Spleen (tissue), 11 donors: ENCODE results near the gene RIPK4. TPM values are rescaled to one million over a fixed set of nuclear protein-coding genes. Genes with fewer than 3 reads are reported as not detected.

ENCODE experiments used
- DNase-seq: peaks from one replicate; pipeline ENCODE4 v3.0.0-alpha.2; 2020
- H3K27ac ChIP-seq, 8 donors: fragments of 200-600 bp; sonication (generic) in 7 of 8; 1 replicate in 4 of 8; 2 replicates in 4 of 8; pipeline versions ENCODE4 v1.5.0 to v1.8.0; 2016 to 2021; ENCODE audit warnings: inconsistent platforms in 4 of 8, mild to moderate bottlenecking in 4 of 8, moderate library complexity in 1 of 8
- H3K27me3 ChIP-seq, 7 donors: fragments of 200-600 bp; sonication (generic) in 6 of 7; replicated peaks in 1 of 7; 1 replicate in 4 of 7; 2 replicates in 3 of 7; pipeline versions ENCODE4 v1.5.0 to v1.8.0; 2016 to 2021; ENCODE audit warnings: inconsistent platforms in 3 of 7, mild to moderate bottlenecking in 1 of 7
- H3K36me3 ChIP-seq, 6 donors: fragments of 200-600 bp; sonication (generic) in 5 of 6; 1 replicate in 4 of 6; 2 replicates in 2 of 6; pipeline versions ENCODE4 v1.5.0 to v1.8.0; 2016 to 2021; ENCODE audit warnings: inconsistent platforms in 2 of 6
- H3K4me1 ChIP-seq, 6 donors: fragments of 200-600 bp; sonication (generic) in 5 of 6; 1 replicate in 3 of 6; 2 replicates in 3 of 6; pipeline versions ENCODE4 v1.5.0 to v1.8.0; 2016 to 2021; ENCODE audit warnings: inconsistent platforms in 3 of 6
- H3K4me3 ChIP-seq, 8 donors: fragments of 200-600 bp; sonication (generic) in 7 of 8; 1 replicate in 4 of 8; 2 replicates in 4 of 8; pipeline versions ENCODE4 v1.5.0 to v1.8.0; 2016 to 2021; ENCODE audit warnings: inconsistent platforms in 4 of 8, mild to moderate bottlenecking in 4 of 8, moderate library complexity in 2 of 8
- H3K9me3 ChIP-seq, 8 donors: fragments of 200-600 bp; sonication (generic) in 7 of 8; 1 replicate in 4 of 8; 2 replicates in 4 of 8; pipeline versions ENCODE4 v1.5.0 to v1.8.0; 2016 to 2021; ENCODE audit warnings: inconsistent platforms in 4 of 8
- POLR2A ChIP-seq, 3 donors: fragments of 450-650 bp; IDR thresholded peaks; one replicate each; pipeline ENCODE4 v1.5.1; 2017; ENCODE audit warnings: antibody characterized with exemption in 3 of 3, mild to moderate bottlenecking in 1 of 3
- POLR2AphosphoS5 ChIP-seq, 3 donors: sonication (generic); formaldehyde crosslinking; IDR thresholded peaks; one replicate each; pipeline ENCODE4 v1.5.1; 2017; ENCODE audit warnings: antibody characterized with exemption in 3 of 3
- WGBS, 5 donors: extraction: QIAGEN DNeasy Blood & Tissue Kit in 3 of 5; methylation state at CpG; one replicate each; pipeline versions ENCODE4 v1.1.5 to v1.1.7; 2013 to 2018; 5-methylcytosine and 5-hydroxymethylcytosine counted together
- intact Hi-C: fragments of 100-400 bp; cut with DNase I; formaldehyde crosslinking; loops from one replicate; pipeline ENCODE4 v1.15.0; 2023; ENCODE audit warnings: low total_unique reads
- polyA plus RNA-seq, 3 donors: library from polyadenylated mRNA; stranded (reverse); fragments of 200-250 nt; gene quantifications; one replicate each; pipeline ENCODE4 v1.2.1, GENCODE V29; 2013
- total RNA-seq, 7 donors: library from RNA; depleted of rRNA in 3 of 7; stranded (reverse); fragments of >200 nt in 3 of 7; fragmentation: NEBNext Ultra II Directional in 4 of 7; extraction: Animal tissue kit (Norgen Biotek cat#: 25700) in 4 of 7; gene quantifications; one replicate each; pipeline versions ENCODE4 v1.1.0 to v1.2.1, GENCODE V29; 2016 to 2021
- TF ChIP-seq, protein P1 (sequence below), 11 experiments: fragments of 200-600 bp in 7 of 11; fragments of 450-650 bp in 4 of 11; sonication (generic) in 4 of 11; IDR thresholded peaks in 8 of 11; conservative IDR thresholded peaks in 3 of 11; 1 replicate in 7 of 11; 2 replicates in 4 of 11; pipeline versions ENCODE4 v1.4.0 to v1.8.0; 2016 to 2021; ENCODE audit warnings: antibody characterized with exemption in 11 of 11, inconsistent platforms in 4 of 11, mild to moderate bottlenecking in 1 of 11
- donor health status: healthy with polysubstance abuse.
- donor health status: DM: no; HTN: no; CAD: no; lungs with moderate emphysema.
- donor health status: DM: no; HTN: no; CAD: no.
- donor health status: Bipolar disorder and iron deficiency.
- donor health status: healthy.
- donor health status: DM: no; HTN: no; CAD: no.
- donor health status: DM: yes; HTN: yes; CAD: no.

RIPK4 gene
- total and polyA plus RNA-seq, 10 donors, result 0.02 to 0.06 (median 0.06) TPM; not detected in 7

DNA sequence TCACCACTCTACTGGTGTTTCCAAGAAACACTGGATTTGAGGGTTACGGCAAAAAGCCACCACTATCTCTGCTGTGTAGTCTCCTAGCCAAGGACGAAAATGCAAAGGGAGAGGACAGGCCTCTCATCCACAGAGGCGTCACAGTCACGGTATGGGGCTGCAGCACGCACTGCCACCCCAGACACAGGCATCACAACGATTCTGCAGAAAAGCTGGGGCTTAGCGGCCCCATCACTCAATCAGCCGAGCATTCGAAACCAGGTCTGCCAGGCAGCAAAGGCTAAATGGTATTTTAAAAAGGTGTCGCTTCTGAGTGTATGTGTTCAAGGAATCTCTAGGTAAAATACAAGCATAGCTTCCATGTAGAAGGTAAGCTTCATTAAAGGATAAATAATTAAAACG lies 1.4 kb downstream of the RIPK4 start:
- 71 to 79% (median 75%) methylated on average over 11 of the region's 11 CpGs for WGBS, 5 donors
- H3K4me1 ChIP-seq, result peaks cover 31 to 70% (median 49%) of the 10 kb centered on the region in 6 donors

DNA sequence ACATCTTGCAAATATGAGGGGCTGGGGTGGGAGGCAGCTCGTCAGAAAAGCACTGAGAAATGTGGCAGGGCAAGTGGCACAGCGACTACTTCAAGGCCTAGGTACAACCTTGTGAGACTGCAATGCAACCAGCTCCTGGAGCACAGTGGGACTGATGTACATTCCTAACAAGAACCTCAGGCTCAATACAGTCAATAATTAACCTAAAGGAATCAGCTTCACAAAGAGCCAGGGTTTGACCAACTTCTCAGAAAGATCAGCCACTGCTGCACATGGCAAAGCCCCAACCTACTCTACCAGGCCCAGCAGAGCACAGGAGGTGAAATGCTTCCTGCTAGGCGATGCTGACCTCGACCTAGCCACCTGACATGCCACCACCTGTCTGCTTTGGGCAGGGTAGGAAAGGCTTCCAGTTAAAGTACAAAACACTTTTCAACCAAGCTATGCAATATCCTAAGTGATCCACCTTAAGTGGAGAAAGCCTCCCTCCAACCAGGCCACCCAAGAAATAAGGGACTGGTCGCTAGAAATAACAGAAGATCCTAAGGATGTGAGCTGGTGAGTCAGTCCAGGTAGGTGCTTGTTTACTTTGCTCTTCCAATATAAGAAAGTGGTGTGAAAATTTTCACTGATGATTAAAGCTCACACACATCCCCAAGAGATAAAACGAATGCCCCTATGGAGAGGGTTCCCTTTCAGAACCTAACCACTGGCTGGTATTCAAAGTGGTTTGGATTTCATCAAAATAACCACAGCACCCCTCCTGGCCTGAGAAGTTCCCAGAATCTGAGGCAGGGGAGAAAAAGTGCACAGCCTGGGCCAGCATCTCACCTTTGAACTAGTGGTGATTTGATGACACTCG lies 2.1 kb downstream of the RIPK4 start:
- intact Hi-C loops, result no loop called here
- Histone ChIP-seq H3K4me1 (peaks cover 31 to 73% (median 49%) of the 10 kb centered on the region in 6 donors), H3K27me3 (peaks cover 0 to 100% (median 92%) of the 10 kb centered on the region in 7 donors)

More for the DNA sequence above, 1.4 kb downstream of the RIPK4 start:
- H3K27ac ChIP-seq, result no peak overlapping the region
- no peaks in the 10 kb centered on the region for H3K36me3 ChIP-seq
- H3K27me3 ChIP-seq, result peaks cover 0 to 100% (median 92%) of the 10 kb centered on the region in 7 donors
- intact Hi-C loops, result no loop called here
- peak; percentile 20 for DNase-seq
- TF ChIP-seq POLR2AphosphoS5 (IDR thresholded peaks at IDR 0.05) (no peak), POLR2A (IDR thresholded peaks at IDR 0.05) (no peak)
- TF ChIP-seq, protein P1, sequence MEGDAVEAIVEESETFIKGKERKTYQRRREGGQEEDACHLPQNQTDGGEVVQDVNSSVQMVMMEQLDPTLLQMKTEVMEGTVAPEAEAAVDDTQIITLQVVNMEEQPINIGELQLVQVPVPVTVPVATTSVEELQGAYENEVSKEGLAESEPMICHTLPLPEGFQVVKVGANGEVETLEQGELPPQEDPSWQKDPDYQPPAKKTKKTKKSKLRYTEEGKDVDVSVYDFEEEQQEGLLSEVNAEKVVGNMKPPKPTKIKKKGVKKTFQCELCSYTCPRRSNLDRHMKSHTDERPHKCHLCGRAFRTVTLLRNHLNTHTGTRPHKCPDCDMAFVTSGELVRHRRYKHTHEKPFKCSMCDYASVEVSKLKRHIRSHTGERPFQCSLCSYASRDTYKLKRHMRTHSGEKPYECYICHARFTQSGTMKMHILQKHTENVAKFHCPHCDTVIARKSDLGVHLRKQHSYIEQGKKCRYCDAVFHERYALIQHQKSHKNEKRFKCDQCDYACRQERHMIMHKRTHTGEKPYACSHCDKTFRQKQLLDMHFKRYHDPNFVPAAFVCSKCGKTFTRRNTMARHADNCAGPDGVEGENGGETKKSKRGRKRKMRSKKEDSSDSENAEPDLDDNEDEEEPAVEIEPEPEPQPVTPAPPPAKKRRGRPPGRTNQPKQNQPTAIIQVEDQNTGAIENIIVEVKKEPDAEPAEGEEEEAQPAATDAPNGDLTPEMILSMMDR (IDR thresholded peaks at IDR 0.05 in 8 of 11, conservative IDR thresholded peaks at IDR 0.05 in 3 of 11), result no peak
- no peak overlapping the region for H3K4me3 ChIP-seq
- H3K9me3 ChIP-seq, result peaks cover 0 to 3% (median 0%) of the 10 kb centered on the region in 8 donors

DNA sequence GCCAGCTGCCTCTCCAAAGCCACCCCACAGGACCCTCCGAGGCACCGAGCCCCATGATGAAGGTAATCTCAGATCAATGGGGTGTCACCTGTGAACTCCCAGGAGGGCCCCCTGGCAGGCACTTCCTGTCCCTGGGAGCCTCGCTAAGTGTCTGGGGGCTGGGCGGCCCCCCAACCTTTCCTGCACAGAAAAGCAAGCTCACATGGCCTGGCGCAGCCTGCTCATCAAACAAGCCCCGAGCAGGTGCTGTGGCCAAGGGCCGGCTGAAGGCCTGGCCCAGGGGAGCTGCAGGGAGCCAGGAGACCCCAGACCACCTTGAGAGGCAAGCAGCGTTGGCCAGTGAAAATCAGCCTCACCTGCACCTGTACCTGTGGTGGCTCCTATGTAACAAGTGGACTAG lies 2.9 kb downstream of the RIPK4 start:
- H3K36me3 ChIP-seq, result no peaks in the 10 kb centered on the region
- WGBS, 5 donors, result 57 to 88% (median 75%) methylated on average over 3 to 8 of the region's 8 CpGs
- H3K9me3 ChIP-seq, result peaks cover 0 to 3% (median 0%) of the 10 kb centered on the region in 8 donors
- intact Hi-C loops, result no loop called here
- no peak for DNase-seq
- no peak overlapping the region for H3K27ac ChIP-seq
- no peak for TF ChIP-seq POLR2A (IDR thresholded peaks at IDR 0.05)
- TF ChIP-seq, protein P1 (IDR thresholded peaks at IDR 0.05 in 8 of 11, conservative IDR thresholded peaks at IDR 0.05 in 3 of 11), result no peak
- TF ChIP-seq POLR2AphosphoS5 (IDR thresholded peaks at IDR 0.05), result no peak
- H3K4me1 ChIP-seq, result peaks cover 31 to 68% (median 48%) of the 10 kb centered on the region in 6 donors
- H3K27me3 ChIP-seq, result peaks cover 0 to 100% (median 88%) of the 10 kb centered on the region in 7 donors
- H3K4me3 ChIP-seq, result no peak overlapping the region

More for the DNA sequence above, 2.1 kb downstream of the RIPK4 start:
- Histone ChIP-seq H3K36me3 (no peaks in the 10 kb centered on the region), H3K4me3 (no peak overlapping the region), H3K9me3 (peaks cover 0 to 3% (median 0%) of the 10 kb centered on the region in 8 donors), H3K27ac (no peak overlapping the region)
- 68 to 78% (median 71%) methylated on average over 7 of the region's 7 CpGs for WGBS, 5 donors
- TF ChIP-seq, protein P1 (IDR thresholded peaks at IDR 0.05 in 8 of 11, conservative IDR thresholded peaks at IDR 0.05 in 3 of 11), result no peak
- TF ChIP-seq POLR2A (IDR thresholded peaks at IDR 0.05) (no peak), POLR2AphosphoS5 (IDR thresholded peaks at IDR 0.05) (no peak)
- DNase-seq, result peak; percentile 41

DNA sequence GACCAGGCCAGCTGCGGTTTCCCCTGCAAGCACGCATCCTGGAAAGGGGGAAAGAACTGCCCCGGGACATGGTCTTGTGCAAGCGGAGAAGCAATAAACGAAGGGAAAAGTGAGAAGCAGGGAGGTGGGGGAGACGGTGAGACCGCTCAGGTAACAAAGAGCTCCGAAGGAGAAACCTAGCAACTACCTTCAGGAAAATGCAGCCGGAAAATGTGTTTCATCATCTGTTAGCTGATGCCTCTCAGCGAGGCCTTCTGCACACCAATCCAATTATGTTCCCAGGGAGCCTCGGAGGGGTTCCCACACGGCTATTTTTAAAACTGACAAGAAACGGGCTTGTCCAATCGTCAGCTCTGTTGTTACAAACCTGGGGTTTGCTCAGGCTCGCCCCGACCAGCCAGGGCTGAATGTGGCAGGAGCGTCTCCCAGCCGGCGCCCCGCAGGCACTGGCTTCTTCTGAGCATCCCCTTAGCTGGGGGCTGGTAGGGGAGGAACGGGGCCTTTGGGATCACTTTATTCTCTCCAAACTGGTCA lies 3.4 kb downstream of the RIPK4 start:
- DNase-seq, result peak; percentile 68
- Histone ChIP-seq H3K4me1 (peaks cover 30 to 63% (median 43%) of the 10 kb centered on the region in 6 donors), H3K36me3 (no peaks in the 10 kb centered on the region), H3K9me3 (peaks cover 0 to 3% (median 0%) of the 10 kb centered on the region in 8 donors), H3K27ac (no peak overlapping the region), H3K4me3 (no peak overlapping the region), H3K27me3 (peaks cover 0 to 100% (median 82%) of the 10 kb centered on the region in 7 donors)
- intact Hi-C loops, result no loop called here
- TF ChIP-seq POLR2AphosphoS5 (IDR thresholded peaks at IDR 0.05) (no peak), POLR2A (IDR thresholded peaks at IDR 0.05) (no peak)
- TF ChIP-seq, protein P1 (IDR thresholded peaks at IDR 0.05 in 8 of 11, conservative IDR thresholded peaks at IDR 0.05 in 3 of 11), result no peak
- 26 to 43% (median 30%) methylated on average over 20 to 21 of the region's 21 CpGs for WGBS, 5 donors
